KBM-7 (cell line): ENCODE data around the gene BCL2.

Experiments
- DNase-seq: peaks from one replicate; pipeline ENCODE4 v3.0.0-alpha.2; 2015
- in situ Hi-C: fragments of 300-500 bp; cut with MboI; formaldehyde crosslinking; loops from 2 replicates; pipeline ENCODE4 v1.14.3; 2020; ENCODE audit warnings: low sequenced_read_pairs, low pct_unique_long_range_greater_than_20kb, mixed read lengths

Gene BCL2

DNA sequence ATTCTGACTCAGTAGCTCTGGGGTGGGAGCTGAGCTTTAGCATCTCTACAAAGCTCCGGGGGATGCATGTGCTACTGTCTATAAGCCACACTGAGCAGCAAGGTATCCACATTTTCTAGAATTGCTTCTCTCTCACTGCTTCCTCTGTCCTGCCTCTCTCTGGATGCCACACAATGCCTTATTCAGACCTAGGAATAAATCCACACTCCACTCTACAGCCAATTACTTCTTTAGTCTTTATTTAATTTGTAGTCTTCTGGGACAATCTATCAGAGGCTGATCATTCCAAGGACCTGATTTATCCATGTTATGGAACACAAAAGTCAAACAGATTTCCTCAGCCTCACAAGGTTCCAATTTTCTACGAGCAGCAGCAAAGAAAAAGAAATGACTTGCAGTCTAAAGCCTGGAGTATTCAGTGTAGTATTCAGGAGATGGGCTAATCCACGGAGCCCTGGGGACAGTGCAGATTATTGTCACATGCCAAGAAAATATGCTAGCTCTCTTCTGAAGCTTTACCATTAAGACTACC lies 4.4 kb downstream of the BCL2 start:
- in situ Hi-C loops = loop anchor here (25.0 kb wide), 1 partner anchor 178 kb away; no protein-coding TSS in a partner anchor
- DNase-seq = no peak

DNA sequence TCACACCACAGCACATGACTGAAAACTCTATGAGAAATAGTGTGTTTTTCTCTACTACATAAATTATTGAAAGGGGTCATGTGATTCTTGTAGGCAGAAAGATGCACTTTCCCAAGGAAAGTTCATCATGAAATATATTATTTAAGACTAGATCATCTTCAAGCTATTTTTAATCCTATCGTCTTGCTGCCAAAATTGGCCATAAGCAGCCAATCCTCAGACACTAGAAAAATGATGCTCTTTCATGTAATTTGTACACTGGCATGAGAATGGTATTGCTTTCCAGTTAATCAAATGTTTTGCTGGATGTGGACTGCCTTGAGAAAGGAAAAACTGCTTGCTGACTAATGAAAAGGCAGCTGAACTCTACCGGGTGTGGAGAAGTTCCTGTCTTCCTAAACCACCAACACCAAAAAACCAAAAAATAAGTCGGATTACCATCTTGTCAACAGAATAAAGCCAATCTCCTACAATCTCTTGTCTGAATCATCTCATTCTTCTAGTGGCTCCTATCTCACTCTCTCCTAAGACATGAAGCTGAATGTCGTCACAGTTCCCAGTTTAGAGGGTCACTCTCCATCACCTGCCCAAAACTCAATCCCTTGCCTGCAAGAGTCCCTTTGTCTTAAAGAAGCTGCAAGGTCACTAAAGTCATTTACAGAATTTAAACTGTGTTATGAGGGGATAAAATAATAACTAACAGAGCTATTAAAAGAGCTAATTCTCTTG lies 5.3 kb downstream of the BCL2 start:
- in situ Hi-C loops = loop anchor here (25.0 kb wide), 1 partner anchor 177 kb away; no protein-coding TSS in a partner anchor
- no peak for DNase-seq

DNA sequence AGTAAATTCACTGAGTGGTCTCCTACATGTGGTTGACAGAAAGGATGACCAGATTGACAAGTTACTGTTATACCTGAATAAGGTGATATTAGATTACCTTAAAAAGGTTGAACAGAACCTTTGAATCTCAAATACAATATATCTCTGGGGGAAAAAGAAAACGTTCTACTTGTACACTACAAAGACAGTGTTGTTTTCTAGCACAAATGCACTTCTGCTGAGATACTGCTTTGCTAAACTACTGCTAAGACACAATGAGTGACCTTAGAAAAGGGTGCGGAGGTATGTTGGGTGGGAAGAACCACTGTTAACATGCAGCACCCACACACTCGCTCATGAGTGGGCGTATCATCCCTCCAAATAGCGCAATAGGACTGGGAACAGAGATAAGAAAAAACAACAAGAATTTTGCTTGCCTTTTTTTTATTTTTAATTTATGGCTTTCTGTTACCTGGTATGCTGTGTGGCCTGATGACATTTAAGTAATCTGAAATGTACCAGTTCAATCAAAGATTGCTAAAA lies 6.1 kb downstream of the BCL2 start:
- no peak for DNase-seq
- in situ Hi-C loops = loop anchor here (25.0 kb wide), 1 partner anchor 176 kb away; no protein-coding TSS in a partner anchor

DNA sequence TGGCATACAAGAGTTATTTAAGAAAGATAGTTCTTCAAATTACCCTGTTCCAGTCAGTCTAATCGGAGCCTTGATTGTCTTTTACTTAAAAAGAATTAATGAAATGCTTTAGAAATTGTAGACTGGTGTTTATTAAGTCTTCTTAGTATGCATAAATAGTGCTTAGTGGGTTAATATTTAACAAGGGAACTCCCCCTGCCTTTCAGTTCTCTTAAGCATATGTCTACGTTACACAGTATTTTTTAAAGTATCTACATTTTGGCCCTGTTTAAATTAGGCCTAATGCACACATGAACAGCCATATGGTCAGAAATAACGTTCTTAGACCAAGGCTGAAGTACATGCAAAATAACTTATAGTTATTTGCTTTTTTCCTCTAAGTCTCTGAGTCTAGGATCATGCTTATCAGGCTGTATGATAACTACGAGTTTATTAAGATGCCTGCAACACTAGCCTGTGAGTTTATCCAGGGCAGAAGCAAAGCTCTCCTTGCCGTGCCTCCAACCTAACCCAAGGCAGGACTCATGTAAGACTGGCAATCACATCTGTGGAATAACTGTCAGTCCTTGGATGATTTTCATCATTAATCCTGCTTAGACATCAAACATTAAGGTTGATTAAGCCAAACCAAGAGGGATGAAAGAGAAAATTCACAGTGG lies 6.7 kb downstream of the BCL2 start:
- in situ Hi-C loops = loop anchor here (25.0 kb wide), 1 partner anchor 176 kb away; no protein-coding TSS in a partner anchor
- DNase-seq = no peak

DNA sequence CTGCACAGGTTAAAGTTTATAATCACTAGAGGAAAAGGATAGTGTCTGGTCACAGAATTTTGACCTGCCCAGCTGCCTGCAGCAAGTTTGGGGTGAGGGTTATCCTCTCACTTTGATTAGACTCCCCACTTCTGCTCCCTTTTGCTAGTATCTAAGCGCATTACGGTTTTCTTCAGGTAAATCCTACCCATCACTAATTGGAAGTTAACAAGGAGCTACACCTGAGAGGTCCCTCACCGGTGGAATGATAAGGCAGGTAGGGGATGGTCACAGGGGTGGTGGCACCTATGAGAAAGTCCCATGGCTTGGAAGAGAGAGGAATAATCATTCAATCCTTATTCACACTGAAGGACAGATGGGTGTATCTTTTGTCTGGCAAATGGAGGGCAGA lies 7.6 kb downstream of the BCL2 start:
- DNase-seq = no peak
- in situ Hi-C loops = loop anchor here (25.0 kb wide), 1 partner anchor 175 kb away; no protein-coding TSS in a partner anchor

DNA sequence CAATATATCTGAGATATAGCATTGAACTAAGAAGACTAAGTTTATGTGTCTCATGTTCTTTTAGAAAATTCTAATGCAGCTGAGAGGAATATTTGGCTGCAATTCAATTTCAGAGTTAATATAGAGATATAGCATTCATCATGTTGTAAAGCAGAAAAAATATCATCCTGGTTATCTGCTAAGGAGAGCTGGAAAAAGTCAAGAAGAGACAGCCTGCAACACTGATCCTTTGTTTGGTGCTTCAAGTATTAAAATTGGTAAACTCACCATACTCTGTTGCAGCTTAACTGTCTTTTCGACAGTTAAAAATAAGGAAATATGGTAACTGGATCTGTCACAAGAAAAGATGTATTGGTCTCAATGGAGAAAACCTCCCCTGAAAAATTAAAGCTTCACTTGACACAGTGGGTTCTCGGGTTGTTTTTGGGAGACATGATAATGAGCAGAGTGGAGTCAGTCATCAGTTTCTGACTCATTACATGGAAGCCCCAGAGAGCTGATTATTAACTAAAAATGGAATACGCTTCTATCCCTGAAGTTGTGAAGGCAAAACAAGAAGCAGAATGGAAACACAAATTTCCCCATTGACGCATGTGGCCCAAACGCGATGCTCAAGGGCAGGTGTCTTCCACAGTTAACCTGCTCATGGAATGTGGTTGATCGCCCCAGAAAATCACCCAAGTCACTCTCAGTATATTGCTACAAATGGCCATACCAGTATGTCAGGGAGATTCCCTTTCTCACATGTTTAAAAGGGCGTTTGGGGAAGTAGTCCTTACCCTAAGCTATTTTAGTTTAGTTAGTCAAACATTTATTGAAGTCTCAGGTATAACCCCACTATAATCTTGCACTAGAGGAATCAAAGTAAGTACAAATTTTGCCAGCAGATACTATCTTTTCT lies 8.2 kb downstream of the BCL2 start:
- in situ Hi-C loops = loop anchor here (25.0 kb wide), 1 partner anchor 174 kb away; no protein-coding TSS in a partner anchor
- no peak for DNase-seq

DNA sequence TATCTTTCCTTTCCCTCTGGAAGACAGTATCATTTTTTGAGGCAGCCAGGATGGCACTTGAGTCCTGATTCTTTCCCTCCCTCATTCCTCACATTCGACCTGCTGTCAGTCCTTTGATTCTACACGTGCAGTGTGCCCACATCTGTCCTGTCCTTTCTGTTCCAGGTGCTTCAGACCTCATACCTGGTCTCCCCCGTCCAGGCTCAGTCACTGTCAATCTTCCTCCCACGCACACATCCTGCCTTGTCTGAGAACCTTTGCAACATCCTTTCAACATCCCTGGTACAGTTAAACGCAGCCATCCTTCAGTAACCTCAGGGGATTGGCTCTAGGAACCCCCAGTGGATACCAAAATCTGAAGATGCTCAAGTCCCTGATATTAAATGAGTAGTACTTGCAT lies 10.1 kb downstream of the BCL2 start:
- no peak for DNase-seq
- in situ Hi-C loops = loop anchor here (25.0 kb wide), 1 partner anchor 172 kb away; no protein-coding TSS in a partner anchor

DNA sequence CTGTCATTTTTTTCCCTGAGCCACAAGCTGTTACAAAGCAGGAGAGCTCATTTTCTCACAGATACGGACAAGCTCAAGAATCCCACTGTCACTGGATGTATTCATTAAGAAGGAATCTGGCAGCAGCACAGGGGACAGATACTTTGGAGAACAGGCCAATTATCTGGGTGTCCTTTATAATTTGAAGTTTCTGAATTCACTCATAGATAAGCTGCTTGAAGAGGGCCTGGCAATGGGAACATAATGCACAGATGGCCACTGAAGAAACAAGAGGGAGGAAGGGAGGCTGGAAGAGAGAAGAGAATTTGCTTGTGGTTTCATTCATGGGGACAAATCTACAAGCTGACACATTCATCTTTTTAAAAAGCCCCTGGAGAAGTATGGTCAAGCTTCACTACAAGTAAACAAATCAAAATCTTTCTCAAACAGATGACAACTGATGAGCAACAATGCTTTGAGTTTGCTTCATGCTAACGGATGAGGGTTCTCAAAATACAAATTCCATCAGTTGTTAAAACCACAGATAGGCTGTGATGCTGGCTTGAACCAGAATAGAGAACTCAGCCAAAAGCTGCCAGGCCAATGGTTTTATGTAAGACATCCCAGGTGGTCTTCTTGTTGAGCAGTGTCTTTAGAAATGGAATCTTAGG lies 11.9 kb downstream of the BCL2 start:
- in situ Hi-C loops = loop anchor here (25.0 kb wide), 1 partner anchor 170 kb away; no protein-coding TSS in a partner anchor

DNA sequence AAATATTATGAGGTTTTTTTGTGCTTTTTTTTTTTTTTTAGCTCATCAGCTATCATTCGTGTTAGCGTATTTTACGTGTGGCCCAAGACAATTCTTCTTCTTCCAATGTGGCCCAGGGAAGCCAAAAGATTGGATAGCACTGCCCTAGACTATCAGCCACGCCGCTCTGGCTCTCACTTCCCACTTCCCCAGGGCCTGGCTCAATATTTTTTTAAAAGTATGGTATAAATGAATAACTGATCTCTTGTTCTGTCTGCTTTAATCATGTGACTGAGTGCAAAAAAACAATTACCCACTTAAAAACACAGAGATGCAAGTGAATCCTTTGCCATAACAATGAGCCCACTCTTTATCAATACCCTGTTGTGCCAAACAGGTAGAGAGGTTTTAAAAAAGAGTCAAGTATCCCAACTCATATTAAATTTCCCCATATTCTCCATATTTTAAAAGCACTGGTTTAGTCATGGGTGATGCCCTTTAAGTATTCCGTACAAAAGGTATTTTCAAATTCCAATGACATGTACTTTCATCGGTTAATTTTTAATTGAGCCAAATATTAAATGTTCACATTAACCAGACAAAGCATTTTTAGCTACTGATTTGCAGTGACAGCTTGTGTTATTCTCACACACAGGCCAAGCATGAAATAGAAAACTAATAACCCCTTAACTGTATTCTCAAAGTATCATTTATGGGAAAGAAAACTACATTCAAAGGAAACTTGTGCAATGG lies 12.6 kb downstream of the BCL2 start:
- no peak for DNase-seq
- in situ Hi-C loops = loop anchor here (25.0 kb wide), 1 partner anchor 170 kb away; no protein-coding TSS in a partner anchor

More for the DNA sequence above, 11.9 kb downstream of the BCL2 start:
- DNase-seq = peak; percentile 16

DNA sequence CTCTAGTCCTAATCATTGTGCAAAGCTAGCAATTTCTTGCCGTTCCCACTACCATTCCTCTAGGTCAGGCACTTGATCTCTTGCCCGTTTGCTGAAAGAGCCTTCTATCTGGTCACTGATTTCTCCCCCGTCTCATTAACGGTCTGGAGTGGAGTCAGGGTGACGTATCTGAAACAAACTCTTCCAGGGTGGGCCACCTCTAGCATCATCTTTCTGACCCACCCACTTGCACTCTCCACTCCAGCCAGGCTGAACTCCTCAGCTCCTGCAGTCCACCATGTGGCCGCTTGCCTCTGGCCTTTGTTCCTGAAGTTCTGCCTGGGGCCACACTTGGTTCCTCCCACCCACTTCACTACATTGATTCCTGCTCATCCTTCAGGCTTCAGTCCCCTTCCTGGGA lies 13.3 kb downstream of the BCL2 start:
- in situ Hi-C loops = loop anchor here (25.0 kb wide), 1 partner anchor 169 kb away; no protein-coding TSS in a partner anchor
- no peak for DNase-seq

DNA sequence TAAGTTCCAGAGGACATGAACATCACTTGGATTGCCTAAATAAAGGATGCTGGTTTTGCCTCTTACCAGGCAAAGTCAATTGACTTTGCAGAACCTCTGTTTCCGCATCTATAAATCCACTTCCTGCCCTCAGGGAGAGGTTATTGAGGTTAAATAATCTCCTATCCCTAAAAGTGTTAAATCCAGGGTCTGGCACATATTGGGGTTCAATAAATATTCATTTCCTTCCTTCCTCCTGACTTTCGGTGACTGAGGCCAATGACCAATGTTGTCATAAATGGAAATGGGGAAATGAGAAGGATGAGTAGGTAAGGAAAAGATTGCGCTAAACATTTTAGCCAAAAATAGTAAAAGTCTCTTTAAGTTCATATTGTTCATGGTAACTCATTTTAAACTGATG lies 16.0 kb downstream of the BCL2 start:
- DNase-seq = no peak
- in situ Hi-C loops = loop anchor here (25.0 kb wide), 1 partner anchor 166 kb away; no protein-coding TSS in a partner anchor

DNA sequence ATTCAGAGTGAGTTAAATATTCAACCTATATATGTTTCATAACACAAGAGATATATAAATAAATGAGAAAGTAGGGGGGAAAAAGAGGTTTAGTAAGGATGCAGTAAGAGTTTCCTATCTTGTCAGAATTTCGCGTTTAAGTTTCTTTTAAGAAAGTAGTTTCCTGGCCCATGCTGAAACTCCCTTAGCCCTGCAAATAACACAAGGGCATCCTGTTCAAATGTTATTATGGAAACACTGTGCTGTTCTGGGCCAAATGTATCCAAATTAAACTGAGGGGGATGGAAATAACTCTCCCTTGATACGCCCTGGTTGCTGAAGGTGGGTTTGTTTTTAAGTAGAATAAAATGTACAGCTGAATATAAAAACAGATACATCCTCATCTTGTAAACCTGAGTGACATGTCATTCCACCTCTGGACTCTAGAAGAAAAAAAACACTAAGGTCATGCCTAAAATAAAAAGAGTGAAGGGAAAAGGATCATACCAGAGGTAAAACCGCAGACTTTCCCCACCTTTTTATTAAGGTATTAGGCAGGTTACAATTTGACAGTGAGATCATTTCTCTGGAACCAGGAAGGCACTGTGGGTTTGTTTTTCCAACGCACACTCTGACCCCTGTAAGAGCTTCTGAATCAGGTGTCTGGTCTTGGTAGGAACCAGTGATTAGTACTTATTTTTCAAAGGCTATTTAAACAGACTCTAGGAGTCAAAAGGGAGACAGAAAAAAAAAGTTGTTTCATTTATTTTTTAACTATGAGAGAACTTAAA lies 16.7 kb downstream of the BCL2 start:
- DNase-seq = no peak
- in situ Hi-C loops = loop anchor here (25.0 kb wide), 1 partner anchor 166 kb away; no protein-coding TSS in a partner anchor

DNA sequence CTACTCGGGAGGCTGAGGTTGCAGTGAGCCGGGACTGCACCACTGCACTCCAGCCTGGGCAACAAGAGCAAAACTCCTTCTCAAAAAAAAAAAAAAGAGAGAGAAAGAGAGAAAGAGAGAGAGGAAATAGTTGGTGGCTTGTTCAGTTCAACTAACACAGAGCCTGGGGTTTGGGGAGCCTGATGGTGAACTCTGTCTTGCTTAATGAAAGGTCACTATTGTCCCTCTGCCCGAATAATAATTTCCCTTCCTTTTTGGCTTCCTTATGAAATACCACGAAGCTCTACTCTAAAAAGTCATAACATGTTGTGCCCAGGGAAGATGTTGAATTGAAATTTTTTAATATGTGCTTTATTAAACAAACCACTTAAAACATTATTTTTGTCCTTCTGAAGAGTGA lies 17.3 kb downstream of the BCL2 start:
- in situ Hi-C loops = loop anchor here (25.0 kb wide), 1 partner anchor 165 kb away; no protein-coding TSS in a partner anchor
- DNase-seq = no peak

DNA sequence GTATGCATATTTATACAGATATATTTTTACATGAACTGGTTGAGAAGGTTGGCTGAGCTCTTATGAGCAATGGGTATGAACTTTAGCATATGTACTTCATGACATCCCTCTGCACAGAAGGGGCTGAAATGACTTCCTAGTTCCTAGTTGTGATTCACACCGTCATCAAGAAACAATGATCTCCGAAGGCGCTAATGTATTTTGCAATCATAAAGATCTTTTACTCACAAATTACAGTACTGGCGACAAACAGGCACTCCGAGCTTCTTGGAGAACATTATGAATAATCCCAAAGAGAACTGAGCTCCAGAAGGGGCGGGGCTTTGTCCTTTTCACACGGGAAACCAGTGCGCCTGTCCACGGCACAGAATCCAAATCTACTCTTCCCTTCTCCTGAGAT lies 18.1 kb downstream of the BCL2 start:
- DNase-seq = no peak
- in situ Hi-C loops = loop anchor here (25.0 kb wide), 1 partner anchor 164 kb away; no protein-coding TSS in a partner anchor

DNA sequence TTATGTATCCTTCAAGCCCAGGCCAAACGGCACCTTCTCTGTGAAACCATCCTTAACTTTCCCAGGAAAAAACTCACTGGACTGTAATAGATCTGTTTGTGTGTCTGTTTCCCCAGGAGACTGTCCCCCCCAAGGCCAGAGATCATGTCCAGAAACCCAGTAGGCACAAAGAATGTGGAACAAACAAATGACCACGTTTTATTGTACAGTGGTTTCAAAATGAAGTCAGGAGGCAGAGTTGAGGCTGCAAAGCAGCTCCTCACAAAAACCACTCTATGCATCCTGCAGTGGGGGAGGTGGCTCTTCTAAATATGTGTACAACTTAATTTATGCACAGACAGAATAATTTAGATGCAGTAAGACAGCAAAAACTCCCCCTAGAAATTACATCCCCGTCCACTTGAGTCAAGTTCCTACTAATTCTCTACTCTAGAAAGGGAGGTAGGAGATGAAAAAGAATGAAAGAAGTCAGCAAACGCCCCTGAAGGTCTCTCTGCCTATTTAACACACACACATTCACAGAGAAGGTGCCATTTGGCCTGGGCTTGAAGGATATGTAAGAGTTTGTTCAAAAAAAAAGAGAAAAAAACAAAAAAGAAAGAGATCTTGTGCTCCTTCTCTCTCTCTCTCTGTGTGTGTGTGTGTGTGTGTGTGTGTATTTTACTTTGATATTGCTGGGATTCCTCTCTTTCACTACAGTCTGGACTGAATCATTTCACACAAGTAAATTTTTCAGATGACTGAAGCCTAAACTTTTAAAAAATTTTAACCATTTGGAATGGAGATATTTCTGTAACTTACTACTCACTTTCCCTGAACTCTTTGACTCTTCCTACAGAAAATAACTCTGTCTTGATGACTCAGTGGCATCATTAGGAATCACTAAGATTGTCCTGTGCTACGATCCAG lies 19.5 kb downstream of the BCL2 start:
- in situ Hi-C loops = loop anchor here (25.0 kb wide), 1 partner anchor 163 kb away; no protein-coding TSS in a partner anchor
- DNase-seq = peak; percentile 17
